Activated T-helper 1 cell treated with anti-CD3 and anti-CD28 coated beads, Interleukin-2, amount 50 U/mL, for 16 hours (primary cell): ENCODE measurements around the gene LIPN.

Experiments used
- DNase-seq, 2 donors: peaks; one replicate each; pipeline ENCODE4 v3.0.0-alpha.2; 2020; ENCODE audit warnings: low read depth in 1 of 2, low spot score in 1 of 2

LIPN gene

GRCh38 chr10:88826388-88826787, 66.6 kb downstream of the LIPN start:
- no peak for DNase-seq

- DNase-seq, result no peak
Measured at GRCh38 chr10:88827671-88828070, 67.9 kb downstream of the LIPN start.

- DNase-seq, result no peak
Measured at GRCh38 chr10:88828310-88828709, 68.5 kb downstream of the LIPN start.
